ENCODE measurements around the gene GALNTL6.

GRCh38 chr4:173088144-173088543, 1274.9 kb downstream of the GALNTL6 start:
- TF ChIP-seq CTCF (IDR thresholded peaks at IDR 0.05; ENCODE audit: poor library complexity, severe bottlenecking) (no peak), MXI1 (conservative IDR thresholded peaks at IDR 0.05; ENCODE audit: poor library complexity, severe bottlenecking) (no peak), EZH2 (IDR thresholded peaks at IDR 0.05; ENCODE audit: borderline replicate concordance, insufficient read depth, low read length, poor library complexity, severe bottlenecking) (no peak), POLR2AphosphoS5 (IDR thresholded peaks at IDR 0.05) (no peak)
